Neural cell (in vitro differentiated cells): ENCODE measurements around the gene CACNA1F.

Experiments used
- CTCF ChIP-seq: fragments of 450-650 bp; IDR thresholded peaks from 2 replicates; pipeline ENCODE4 v1.5.1; 2014; ENCODE audit warnings: antibody characterized with exemption, mild to moderate bottlenecking, moderate library complexity; ENCODE audit not compliant: poor library complexity, severe bottlenecking
- EZH2 ChIP-seq: fragments of 200-600, 300-800 bp; shearing (Covaris generic), sonication (generic); IDR thresholded peaks from 2 replicates; pipeline ENCODE4 v1.6.1; 2014; ENCODE audit warnings: antibody characterized with exemption, low read length, borderline replicate concordance, mild to moderate bottlenecking; ENCODE audit not compliant: insufficient read depth, poor library complexity, severe bottlenecking
- RAD21 ChIP-seq: fragments of 450-650 bp; conservative IDR thresholded peaks from 2 replicates; pipeline ENCODE4 v1.6.1; 2014; ENCODE audit warnings: antibody characterized with exemption, mild to moderate bottlenecking, moderate library complexity

GRCh38 chrX:49211074-49211473, 22.1 kb downstream of the CACNA1F start:
- TF ChIP-seq CTCF (no peak), RAD21 (no peak), EZH2 (no peak)
